ENCODE measurements around the gene HSPA1L. TPM values are rescaled to one million over a fixed set of nuclear protein-coding genes. Genes with fewer than 3 reads are reported as not detected.

Gene HSPA1L
- total RNA-seq, 3 donors from 2014 or later: 1.2 to 3.4 (median 1.3) TPM

DNA sequence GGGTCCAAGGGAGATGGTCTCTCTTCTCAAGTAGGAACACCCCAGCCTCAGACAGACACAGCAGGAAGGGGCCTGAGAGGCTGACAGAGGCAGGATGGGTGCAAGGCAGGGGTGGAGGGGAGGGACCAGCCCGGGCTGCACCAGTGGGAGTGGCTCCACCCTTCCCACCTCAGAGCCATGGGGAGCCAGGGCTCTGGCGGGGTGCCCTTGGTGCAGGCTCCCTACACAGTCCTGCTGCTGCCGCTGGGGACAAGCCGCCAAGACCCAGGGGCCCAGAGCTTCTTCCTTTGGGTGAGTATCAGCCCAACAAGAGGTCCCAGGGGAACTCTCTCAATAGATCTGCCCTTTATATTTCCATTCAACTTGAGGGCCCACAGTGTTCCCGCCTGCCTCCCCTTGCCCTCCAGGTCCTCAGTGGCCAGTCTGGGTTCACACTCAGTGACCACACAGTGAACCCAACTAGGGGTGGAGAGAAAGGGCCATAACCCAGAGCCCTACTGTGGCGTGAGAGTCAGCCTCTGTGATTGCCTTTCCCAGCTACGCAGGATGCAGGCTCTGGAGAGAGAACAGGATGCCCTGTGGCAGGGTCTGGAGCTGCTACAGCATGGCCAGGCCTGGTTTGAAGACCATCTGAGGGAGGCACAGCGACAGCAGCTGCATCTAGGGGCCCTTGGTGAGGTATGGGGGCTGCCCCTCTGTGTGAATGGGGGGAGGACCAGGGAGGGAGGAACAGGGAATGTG lies 52.0 kb downstream of the HSPA1L start:
- Histone ChIP-seq H3K36me3 (ENCODE audit: low read depth) (no peaks in the 10 kb centered on the region), H3K4me3 (no peak overlapping the region), H3K4me1 (ENCODE audit: low read depth) (no peaks in the 10 kb centered on the region), H3K9me3 (no peaks in the 10 kb centered on the region)
- ATAC-seq (no peak), DNase-seq (no peak)
- TF ChIP-seq, protein P1, sequence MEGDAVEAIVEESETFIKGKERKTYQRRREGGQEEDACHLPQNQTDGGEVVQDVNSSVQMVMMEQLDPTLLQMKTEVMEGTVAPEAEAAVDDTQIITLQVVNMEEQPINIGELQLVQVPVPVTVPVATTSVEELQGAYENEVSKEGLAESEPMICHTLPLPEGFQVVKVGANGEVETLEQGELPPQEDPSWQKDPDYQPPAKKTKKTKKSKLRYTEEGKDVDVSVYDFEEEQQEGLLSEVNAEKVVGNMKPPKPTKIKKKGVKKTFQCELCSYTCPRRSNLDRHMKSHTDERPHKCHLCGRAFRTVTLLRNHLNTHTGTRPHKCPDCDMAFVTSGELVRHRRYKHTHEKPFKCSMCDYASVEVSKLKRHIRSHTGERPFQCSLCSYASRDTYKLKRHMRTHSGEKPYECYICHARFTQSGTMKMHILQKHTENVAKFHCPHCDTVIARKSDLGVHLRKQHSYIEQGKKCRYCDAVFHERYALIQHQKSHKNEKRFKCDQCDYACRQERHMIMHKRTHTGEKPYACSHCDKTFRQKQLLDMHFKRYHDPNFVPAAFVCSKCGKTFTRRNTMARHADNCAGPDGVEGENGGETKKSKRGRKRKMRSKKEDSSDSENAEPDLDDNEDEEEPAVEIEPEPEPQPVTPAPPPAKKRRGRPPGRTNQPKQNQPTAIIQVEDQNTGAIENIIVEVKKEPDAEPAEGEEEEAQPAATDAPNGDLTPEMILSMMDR (IDR thresholded peaks at IDR 0.05): no peak
- intact Hi-C loops (cut with DNase I, micrococcal nuclease): no loop called here

DNA sequence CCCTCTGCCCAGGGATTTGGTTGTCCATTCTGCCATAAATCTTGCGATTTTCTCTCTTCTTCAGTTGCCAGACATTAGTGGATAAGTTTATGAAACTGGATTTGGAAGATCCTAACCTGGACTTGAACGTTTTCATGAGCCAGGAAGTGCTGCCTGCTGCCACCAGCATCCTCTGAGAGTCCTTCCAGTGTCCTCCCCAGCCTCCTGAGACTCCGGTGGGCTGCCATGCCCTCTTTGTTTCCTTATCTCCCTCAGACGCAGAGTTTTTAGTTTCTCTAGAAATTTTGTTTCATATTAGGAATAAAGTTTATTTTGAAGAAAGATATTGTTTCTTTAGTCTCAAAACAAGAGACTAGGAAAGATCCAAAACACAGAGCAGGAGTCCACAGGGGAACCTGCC lies 52.7 kb downstream of the HSPA1L start, which contains the start of gene SAPCD1:
TSS of gene SAPCD1 (plus strand) at position 301 of the 400 bp plus-strand sequence. CDS start 399 bp downstream, outside the sequence.
- DNase-seq (no peak), ATAC-seq (no peak)
- H3K36me3 ChIP-seq (ENCODE audit: low read depth): no peaks in the 10 kb centered on the region
- no peak within 1 kb of the TSS for H3K4me3 ChIP-seq
- H3K4me1 ChIP-seq (ENCODE audit: low read depth): no peaks in the 10 kb centered on the region
- TF ChIP-seq, protein P1 (IDR thresholded peaks at IDR 0.05): no peak
- intact Hi-C loops (cut with DNase I, micrococcal nuclease): no loop called here
- no peaks in the 10 kb centered on the region for H3K9me3 ChIP-seq

DNA sequence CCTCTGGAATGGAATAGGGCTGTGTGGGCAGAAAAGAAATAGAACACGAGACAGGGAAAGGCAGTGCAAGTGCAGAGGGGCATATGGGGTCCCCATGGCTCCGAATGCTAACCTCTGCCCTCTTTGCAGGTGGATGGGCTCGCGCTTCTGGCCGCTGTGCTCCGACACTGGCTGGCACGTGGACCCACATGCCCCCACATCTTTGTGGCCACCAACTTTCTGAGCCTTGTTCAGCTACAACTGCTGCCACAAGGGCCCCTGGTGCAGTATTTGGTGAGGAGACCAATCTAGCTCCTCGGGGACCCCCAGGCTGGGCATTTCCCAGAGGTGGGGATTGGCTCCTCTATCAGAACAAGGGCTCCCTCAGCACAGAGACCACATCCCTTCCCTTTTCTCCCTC lies 53.7 kb downstream of the HSPA1L start:
- no peak for DNase-seq
- Histone ChIP-seq H3K4me3 (no peak overlapping the region), H3K9me3 (no peaks in the 10 kb centered on the region), H3K36me3 (ENCODE audit: low read depth) (no peaks in the 10 kb centered on the region), H3K4me1 (ENCODE audit: low read depth) (no peaks in the 10 kb centered on the region)
- ATAC-seq: no peak
- TF ChIP-seq, protein P1 (IDR thresholded peaks at IDR 0.05): no peak
- intact Hi-C loops (cut with DNase I, micrococcal nuclease): no loop called here

DNA sequence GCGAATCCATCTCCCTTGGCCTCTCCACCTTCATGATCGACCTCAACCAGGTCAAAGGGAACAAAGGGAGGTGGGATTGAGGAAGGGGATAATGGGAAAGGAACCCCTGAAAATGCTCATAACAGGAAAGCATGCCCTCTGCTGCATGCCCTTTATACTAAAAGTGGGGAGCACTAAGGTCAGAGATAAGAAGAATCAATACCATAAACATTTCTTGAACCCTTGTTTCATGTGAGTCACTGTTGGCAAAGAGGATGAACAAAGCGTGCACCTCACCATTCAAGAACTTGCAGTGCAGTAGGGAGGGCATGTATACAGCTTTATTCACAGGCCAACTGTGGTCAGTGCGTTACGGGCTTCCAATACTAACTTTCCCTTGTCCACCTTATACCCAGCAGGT lies 54.3 kb downstream of the HSPA1L start:
- ATAC-seq (no peak), DNase-seq (no peak)
- no peaks in the 10 kb centered on the region for H3K4me1 ChIP-seq (ENCODE audit: low read depth)
- no peaks in the 10 kb centered on the region for H3K9me3 ChIP-seq
- H3K36me3 ChIP-seq (ENCODE audit: low read depth): no peaks in the 10 kb centered on the region
- TF ChIP-seq, protein P1 (IDR thresholded peaks at IDR 0.05): no peak
- intact Hi-C loops (cut with DNase I, micrococcal nuclease): no loop called here
- H3K4me3 ChIP-seq: no peak overlapping the region

Other genes starting within 250 kb of the HSPA1L start
- gene LTA, start 243.0 kb downstream of the HSPA1L start, total RNA-seq: under 1 TPM in 2 of 3 donors, not detected in 1; 0.20 to 0.22 TPM
- 1 to 10 TPM in 2 of 3 donors, under 1 TPM in 1; 0.41 to 1.7 (median 1.1) TPM for gene TNF, start 239.7 kb downstream of the HSPA1L start, total RNA-seq
- 1 to 10 TPM; 2.1 to 3.4 (median 2.2) TPM for gene LTB, start 232.9 kb downstream of the HSPA1L start, total RNA-seq
- gene LST1, start 229.0 kb downstream of the HSPA1L start, total RNA-seq: 10 to 100 TPM in 1 of 3 donors, 1 to 10 TPM in 2; 3.9 to 11.3 (median 6.6) TPM
- gene NCR3, start 222.3 kb downstream of the HSPA1L start, total RNA-seq: under 1 TPM in 1 of 3 donors, not detected in 2; 0.46 TPM
- 10 to 100 TPM in 2 of 3 donors, 1 to 10 TPM in 1; 6.1 to 28.4 (median 17.3) TPM for gene AIF1, start 200.0 kb downstream of the HSPA1L start, total RNA-seq
- gene PRRC2A, start 194.6 kb downstream of the HSPA1L start, total RNA-seq: 100 to 1,000 TPM; 109 to 151 (median 120) TPM
- 100 to 1,000 TPM; 282 to 298 (median 293) TPM for gene BAG6, start 162.6 kb downstream of the HSPA1L start, total RNA-seq
- gene APOM, start 159.4 kb downstream of the HSPA1L start, total RNA-seq: 1 to 10 TPM; 2.2 to 2.7 (median 2.4) TPM
- gene C6orf47, start 154.5 kb downstream of the HSPA1L start, total RNA-seq: 10 to 100 TPM; 28.5 to 33.0 (median 32.3) TPM
- 10 to 100 TPM; 13.4 to 17.7 (median 17.4) TPM for gene GPANK1, start 150.3 kb downstream of the HSPA1L start, total RNA-seq
- 100 to 1,000 TPM; 125 to 147 (median 134) TPM for gene CSNK2B, start 149.2 kb downstream of the HSPA1L start, total RNA-seq
- gene LY6G5B, start 145.3 kb downstream of the HSPA1L start, total RNA-seq: 10 to 100 TPM; 13.1 to 17.2 (median 15.5) TPM
- 1 to 10 TPM; 1.7 to 4.2 (median 2.1) TPM for gene LY6G5C, start 134.2 kb downstream of the HSPA1L start, total RNA-seq
- 10 to 100 TPM; 55.3 to 69.4 (median 68.4) TPM for gene ABHD16A, start 112.0 kb downstream of the HSPA1L start, total RNA-seq
- gene LY6G6F, start 108.4 kb downstream of the HSPA1L start, total RNA-seq: not detected
- gene LY6G6D, start 99.9 kb downstream of the HSPA1L start, total RNA-seq: 1 to 10 TPM in 1 of 3 donors, under 1 TPM in 1, not detected in 1; 0.90 to 6.1 TPM
- gene LY6G6C, start 93.5 kb downstream of the HSPA1L start, total RNA-seq: under 1 TPM in 1 of 3 donors, not detected in 2; 0.32 TPM
- gene MPIG6B, start 91.9 kb downstream of the HSPA1L start, total RNA-seq: 1 to 10 TPM in 1 of 3 donors, under 1 TPM in 2; 0.48 to 1.4 (median 0.57) TPM
- 100 to 1,000 TPM in 1 of 3 donors, 10 to 100 TPM in 2; 56.1 to 152 (median 99.5) TPM for gene DDAH2, start 86.0 kb downstream of the HSPA1L start, total RNA-seq
- 100 to 1,000 TPM; 269 to 555 (median 441) TPM for gene CLIC1, start 78.8 kb downstream of the HSPA1L start, total RNA-seq
- gene MSH5, start 75.3 kb downstream of the HSPA1L start, total RNA-seq: 10 to 100 TPM; 14.1 to 29.9 (median 29.7) TPM
- gene SAPCD1, start 52.6 kb downstream of the HSPA1L start, total RNA-seq: 1 to 10 TPM; 2.5 to 9.6 (median 4.3) TPM
- 1 to 10 TPM; 5.9 to 8.2 (median 6.9) TPM for gene VWA7, start 38.0 kb downstream of the HSPA1L start, total RNA-seq
- 10 to 100 TPM; 41.7 to 65.8 (median 45.0) TPM for gene VARS1, start 19.5 kb downstream of the HSPA1L start, total RNA-seq
- gene LSM2, start 8.3 kb downstream of the HSPA1L start, total RNA-seq: 10 to 100 TPM; 21.7 to 35.5 (median 33.8) TPM
- 100 to 1,000 TPM in 2 of 3 donors, 10 to 100 TPM in 1; 73.6 to 274 (median 107) TPM for gene HSPA1A, start 260 bp upstream of the HSPA1L start, total RNA-seq
- gene HSPA1B, start 12.5 kb upstream of the HSPA1L start, total RNA-seq: 100 to 1,000 TPM; 172 to 254 (median 200) TPM
- 10 to 100 TPM; 44.0 to 65.7 (median 45.0) TPM for gene NEU1, start 47.5 kb upstream of the HSPA1L start, total RNA-seq
- 100 to 1,000 TPM; 332 to 795 (median 740) TPM for gene SLC44A4, start 63.7 kb upstream of the HSPA1L start, total RNA-seq
- 10 to 100 TPM; 29.6 to 50.1 (median 36.4) TPM for gene EHMT2, start 82.4 kb upstream of the HSPA1L start, total RNA-seq
- 1 to 10 TPM; 2.3 to 6.2 (median 3.4) TPM for gene ZBTB12, start 86.8 kb upstream of the HSPA1L start, total RNA-seq
- gene C2, start 112.4 kb upstream of the HSPA1L start, total RNA-seq: 10 to 100 TPM in 2 of 3 donors, 1 to 10 TPM in 1; 5.5 to 33.7 (median 17.9) TPM
- 100 to 1,000 TPM in 1 of 3 donors, 10 to 100 TPM in 2; 34.5 to 178 (median 40.4) TPM for gene CFB, start 130.8 kb upstream of the HSPA1L start, total RNA-seq
- 10 to 100 TPM; 44.9 to 52.4 (median 51.8) TPM for gene NELFE, start 143.7 kb upstream of the HSPA1L start, total RNA-seq
- 10 to 100 TPM; 58.6 to 87.2 (median 81.2) TPM for gene SKIC2, start 143.9 kb upstream of the HSPA1L start, total RNA-seq
- gene DXO, start 156.9 kb upstream of the HSPA1L start, total RNA-seq: 10 to 100 TPM; 12.4 to 18.1 (median 15.8) TPM
- 100 to 1,000 TPM in 1 of 3 donors, 10 to 100 TPM in 2; 10.2 to 203 (median 56.0) TPM for gene C4A, start 166.8 kb upstream of the HSPA1L start, total RNA-seq
- gene C4B, start 199.5 kb upstream of the HSPA1L start, total RNA-seq: 100 to 1,000 TPM in 1 of 3 donors, 10 to 100 TPM in 1, 1 to 10 TPM in 1; 9.2 to 175 (median 51.0) TPM
- 1 to 10 TPM in 1 of 3 donors, under 1 TPM in 2; 0.93 to 2.1 (median 0.94) TPM for gene CYP21A2, start 223.1 kb upstream of the HSPA1L start, total RNA-seq

All from mucosa of descending colon (tissue), 3 donors.